ENCODE results near the gene CREB3L4. TPM values are rescaled to one million over a fixed set of nuclear protein-coding genes. Genes with fewer than 3 reads are reported as not detected.
"Not testable (repeated sequence)": the region's sequence is repeated elsewhere in the genome, so short reads cannot be mapped to it uniquely, and the experiment has no call there.

CREB3L4 gene
- total and polyA plus RNA-seq, 2 donors (not counting 1 experiment from before 2014, with no cell fraction given) = 3.7 to 6.4 TPM

- Histone ChIP-seq H3K9ac (ENCODE audit: insufficient read depth, low read length) (no peak overlapping the region), H3K4me3 (replicated peaks in 1 of 4; ENCODE audit: control extremely low read depth in 1 of 4, insufficient read depth in 1 of 4, low read depth in 3 of 4, low read length in 4 of 4) (peak overlapping the region; percentile 85 to 100 (median 96)), H3K4me1 (ENCODE audit: control insufficient read depth, extremely low read depth, insufficient read depth, low read length) (peaks cover 6% of the 10 kb centered on the region), H3K27me3 (ENCODE audit: control insufficient read depth, insufficient read depth, low read length) (no peaks in the 10 kb centered on the region), H4K20me1 (ENCODE audit: control insufficient read depth, extremely low read depth, insufficient read depth, low read length) (no peaks in the 10 kb centered on the region), H3K36me3 (ENCODE audit: control insufficient read depth, insufficient read depth, low read length) (peaks cover 20% of the 10 kb centered on the region), H2AFZ (ENCODE audit: low read length) (peak overlapping the region; percentile 97), H3K79me2 (ENCODE audit: control insufficient read depth, insufficient read depth, low read length) (peaks cover 17% of the 10 kb centered on the region), H3K9me3 (ENCODE audit: control insufficient read depth, insufficient read depth, low read depth, low read length) (no peaks in the 10 kb centered on the region), H3K27ac (ENCODE audit: insufficient read depth, low read length) (peak overlapping the region; percentile 81), H3K4me2 (ENCODE audit: extremely low read depth, insufficient read depth, low read length) (peak overlapping the region; percentile 96)
- no peak for DNase-seq (ENCODE audit: low read depth in 2 of 2)
- TF ChIP-seq, protein P1, sequence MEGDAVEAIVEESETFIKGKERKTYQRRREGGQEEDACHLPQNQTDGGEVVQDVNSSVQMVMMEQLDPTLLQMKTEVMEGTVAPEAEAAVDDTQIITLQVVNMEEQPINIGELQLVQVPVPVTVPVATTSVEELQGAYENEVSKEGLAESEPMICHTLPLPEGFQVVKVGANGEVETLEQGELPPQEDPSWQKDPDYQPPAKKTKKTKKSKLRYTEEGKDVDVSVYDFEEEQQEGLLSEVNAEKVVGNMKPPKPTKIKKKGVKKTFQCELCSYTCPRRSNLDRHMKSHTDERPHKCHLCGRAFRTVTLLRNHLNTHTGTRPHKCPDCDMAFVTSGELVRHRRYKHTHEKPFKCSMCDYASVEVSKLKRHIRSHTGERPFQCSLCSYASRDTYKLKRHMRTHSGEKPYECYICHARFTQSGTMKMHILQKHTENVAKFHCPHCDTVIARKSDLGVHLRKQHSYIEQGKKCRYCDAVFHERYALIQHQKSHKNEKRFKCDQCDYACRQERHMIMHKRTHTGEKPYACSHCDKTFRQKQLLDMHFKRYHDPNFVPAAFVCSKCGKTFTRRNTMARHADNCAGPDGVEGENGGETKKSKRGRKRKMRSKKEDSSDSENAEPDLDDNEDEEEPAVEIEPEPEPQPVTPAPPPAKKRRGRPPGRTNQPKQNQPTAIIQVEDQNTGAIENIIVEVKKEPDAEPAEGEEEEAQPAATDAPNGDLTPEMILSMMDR (conservative IDR thresholded peaks at IDR 0.05 in 1 of 2, IDR thresholded peaks at IDR 0.05 in 1 of 2; ENCODE audit: low read depth in 1 of 2, low read length in 2 of 2) = no peak
- TF ChIP-seq EZH2 (IDR thresholded peaks at IDR 0.05; ENCODE audit: low read length, missing control alignments) = no peak
Observed at GRCh38 chr1:153978274-153978909, 10.7 kb downstream of the CREB3L4 start.

DNA sequence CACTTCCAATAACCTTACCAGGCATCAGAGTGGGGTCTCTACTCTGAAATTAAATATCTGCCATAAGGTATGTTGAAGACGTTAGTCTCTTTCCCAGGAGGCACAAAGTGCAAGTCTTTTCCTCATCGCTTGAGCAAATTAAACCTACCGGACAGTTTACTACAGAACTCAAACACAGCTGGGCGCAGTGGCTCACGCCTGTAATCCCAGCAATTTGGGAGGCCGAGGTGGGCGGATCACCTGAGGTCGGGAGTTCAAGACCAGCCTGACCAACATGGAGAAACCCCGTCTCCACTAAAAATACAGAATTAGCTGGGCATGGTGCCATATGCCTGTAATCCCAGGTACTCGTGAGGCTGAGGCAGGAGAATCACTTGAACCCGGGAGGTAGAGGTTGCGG lies 11.4 kb downstream of the CREB3L4 start:
- not testable (repeated sequence) for H4K20me1 ChIP-seq (ENCODE audit: control insufficient read depth, extremely low read depth, insufficient read depth, low read length); H3K27me3 ChIP-seq (ENCODE audit: control insufficient read depth, insufficient read depth, low read length); H3K4me2 ChIP-seq (ENCODE audit: extremely low read depth, insufficient read depth, low read length); H3K27ac ChIP-seq (ENCODE audit: insufficient read depth, low read length); H3K9ac ChIP-seq (ENCODE audit: insufficient read depth, low read length); H2AFZ ChIP-seq (ENCODE audit: low read length); H3K4me3 ChIP-seq (replicated peaks in 1 of 4; ENCODE audit: control extremely low read depth in 1 of 4, insufficient read depth in 1 of 4, low read depth in 3 of 4, low read length in 4 of 4); DNase-seq (ENCODE audit: low read depth in 2 of 2); H3K4me1 ChIP-seq (ENCODE audit: control insufficient read depth, extremely low read depth, insufficient read depth, low read length); H3K9me3 ChIP-seq (ENCODE audit: control insufficient read depth, insufficient read depth, low read depth, low read length)
- peaks cover 16% of the 10 kb centered on the region for H3K36me3 ChIP-seq (ENCODE audit: control insufficient read depth, insufficient read depth, low read length)
- H3K79me2 ChIP-seq (ENCODE audit: control insufficient read depth, insufficient read depth, low read length) = peaks cover 17% of the 10 kb centered on the region

- H3K36me3 ChIP-seq (ENCODE audit: control insufficient read depth, insufficient read depth, low read length); H2AFZ ChIP-seq (ENCODE audit: low read length); H3K4me1 ChIP-seq (ENCODE audit: control insufficient read depth, extremely low read depth, insufficient read depth, low read length); H3K9me3 ChIP-seq (ENCODE audit: control insufficient read depth, insufficient read depth, low read depth, low read length); H3K9ac ChIP-seq (ENCODE audit: insufficient read depth, low read length); H4K20me1 ChIP-seq (ENCODE audit: control insufficient read depth, extremely low read depth, insufficient read depth, low read length); H3K4me2 ChIP-seq (ENCODE audit: extremely low read depth, insufficient read depth, low read length); DNase-seq (ENCODE audit: low read depth in 2 of 2); H3K27me3 ChIP-seq (ENCODE audit: control insufficient read depth, insufficient read depth, low read length); H3K4me3 ChIP-seq (replicated peaks in 1 of 4; ENCODE audit: control extremely low read depth in 1 of 4, insufficient read depth in 1 of 4, low read depth in 3 of 4, low read length in 4 of 4); H3K27ac ChIP-seq (ENCODE audit: insufficient read depth, low read length): not testable (repeated sequence)
- H3K79me2 ChIP-seq (ENCODE audit: control insufficient read depth, insufficient read depth, low read length) = peaks cover 17% of the 10 kb centered on the region
Observed at GRCh38 chr1:153981735-153982134, 14.0 kb downstream of the CREB3L4 start.

DNA sequence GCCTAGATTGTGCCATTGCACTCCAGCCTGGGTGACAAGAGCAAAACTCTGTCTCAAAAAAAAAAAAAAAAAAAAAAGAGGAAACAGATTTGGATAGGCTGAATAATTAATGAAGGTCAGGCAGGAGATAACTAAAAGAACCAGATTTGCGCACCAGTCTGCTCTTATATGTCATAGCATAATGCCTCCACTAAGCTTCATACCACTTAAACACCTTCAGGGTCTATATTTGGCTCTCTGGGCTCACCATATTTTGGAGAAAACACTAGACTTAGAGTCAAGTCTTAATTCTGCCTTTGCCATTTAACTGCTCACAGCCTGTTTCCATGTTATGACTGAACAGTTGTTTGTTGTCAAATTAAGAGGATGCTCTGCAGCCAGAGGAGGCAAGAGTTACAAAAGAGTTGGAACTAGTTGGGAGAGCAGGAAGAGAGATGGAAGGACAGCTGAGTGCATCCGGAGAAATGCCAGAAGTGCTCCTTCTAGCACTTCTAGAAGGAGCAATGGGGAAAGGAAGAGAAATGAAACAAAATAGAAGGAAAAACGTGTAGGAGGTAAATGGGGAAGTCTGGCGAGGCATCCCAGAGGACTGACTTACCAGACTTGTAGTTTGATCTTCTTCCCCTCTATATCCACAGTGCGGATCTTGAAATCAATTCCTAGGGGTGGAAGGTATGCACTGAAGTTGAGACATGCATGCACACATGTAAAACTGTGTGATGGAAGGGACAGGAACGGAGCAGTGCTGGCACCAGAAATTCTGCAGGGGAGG lies 16.6 kb downstream of the CREB3L4 start:
- no peaks in the 10 kb centered on the region for H3K27me3 ChIP-seq (ENCODE audit: control insufficient read depth, insufficient read depth, low read length)
- TF ChIP-seq, protein P1 (conservative IDR thresholded peaks at IDR 0.05 in 1 of 2, IDR thresholded peaks at IDR 0.05 in 1 of 2; ENCODE audit: low read depth in 1 of 2, low read length in 2 of 2) = no peak
- no peak for TF ChIP-seq EZH2 (IDR thresholded peaks at IDR 0.05; ENCODE audit: low read length, missing control alignments)
- H3K36me3 ChIP-seq (ENCODE audit: control insufficient read depth, insufficient read depth, low read length) = peaks cover 8% of the 10 kb centered on the region
- DNase-seq (ENCODE audit: low read depth in 2 of 2) = no peak
- peaks cover 11% of the 10 kb centered on the region for H3K79me2 ChIP-seq (ENCODE audit: control insufficient read depth, insufficient read depth, low read length)
- H3K4me2 ChIP-seq (ENCODE audit: extremely low read depth, insufficient read depth, low read length) = peak overlapping the region; percentile 94
- no peak overlapping the region for H2AFZ ChIP-seq (ENCODE audit: low read length)
- no peaks in the 10 kb centered on the region for H4K20me1 ChIP-seq (ENCODE audit: control insufficient read depth, extremely low read depth, insufficient read depth, low read length)
- H3K4me1 ChIP-seq (ENCODE audit: control insufficient read depth, extremely low read depth, insufficient read depth, low read length) = peaks cover 3% of the 10 kb centered on the region
- no peaks in the 10 kb centered on the region for H3K9me3 ChIP-seq (ENCODE audit: control insufficient read depth, insufficient read depth, low read depth, low read length)
- H3K4me3 ChIP-seq (replicated peaks in 1 of 4; ENCODE audit: control extremely low read depth in 1 of 4, insufficient read depth in 1 of 4, low read depth in 3 of 4, low read length in 4 of 4) = peak overlapping the region; percentile 54 to 100 (median 84)
- no peak overlapping the region for H3K27ac ChIP-seq (ENCODE audit: insufficient read depth, low read length)
- no peak overlapping the region for H3K9ac ChIP-seq (ENCODE audit: insufficient read depth, low read length)

Data from fibroblast of lung (primary cell).